ENCODE data around the gene ADIPOQ.

- TF ChIP-seq CTCF (IDR thresholded peaks at IDR 0.05) (no peak), POLR2A (IDR thresholded peaks at IDR 0.05) (no peak)
Observed at GRCh38 chr3:186882881-186883685, 40.6 kb downstream of the ADIPOQ start.

Measured in thyroid gland (tissue), 4 donors.